Peyer's patch (tissue), 4 donors: ENCODE measurements around the gene CORO7.

Source experiments
- CTCF ChIP-seq, 6 experiments: fragments of 450-650 bp in 4 of 6; fragments of 200-600 bp in 2 of 6; sonication (generic) in 1 of 6; IDR thresholded peaks; one replicate each; pipeline ENCODE4 v1.5.1; 2017 to 2019; ENCODE audit warnings: antibody characterized with exemption in 6 of 6, mild to moderate bottlenecking in 3 of 6, moderate library complexity in 1 of 6
- POLR2A ChIP-seq, 2 donors: fragments of 450-650 bp; IDR thresholded peaks; one replicate each; pipeline ENCODE4 v1.5.1; 2017; ENCODE audit warnings: antibody characterized with exemption in 2 of 2, mild to moderate bottlenecking in 2 of 2, moderate library complexity in 2 of 2

GRCh38 chr16:4373356-4373908 lies 43.0 kb downstream of the CORO7 start:
- TF ChIP-seq CTCF (IDR thresholded peaks at IDR 0.05): no peak
- no peak for TF ChIP-seq POLR2A (IDR thresholded peaks at IDR 0.05)
